TTC549 (cell line): Measurements from ENCODE around the gene VCP.
"Not testable (repeated sequence)": the region's sequence is repeated elsewhere in the genome, so short reads cannot be mapped to it uniquely, and the experiment has no call there.

Experiments used
- FAIRE-seq: peaks from 2 replicates; lab custom pipeline; 2012; peaks lifted over from hg19 to GRCh38; lab: Jason Lieb, UNC

Gene VCP

DNA sequence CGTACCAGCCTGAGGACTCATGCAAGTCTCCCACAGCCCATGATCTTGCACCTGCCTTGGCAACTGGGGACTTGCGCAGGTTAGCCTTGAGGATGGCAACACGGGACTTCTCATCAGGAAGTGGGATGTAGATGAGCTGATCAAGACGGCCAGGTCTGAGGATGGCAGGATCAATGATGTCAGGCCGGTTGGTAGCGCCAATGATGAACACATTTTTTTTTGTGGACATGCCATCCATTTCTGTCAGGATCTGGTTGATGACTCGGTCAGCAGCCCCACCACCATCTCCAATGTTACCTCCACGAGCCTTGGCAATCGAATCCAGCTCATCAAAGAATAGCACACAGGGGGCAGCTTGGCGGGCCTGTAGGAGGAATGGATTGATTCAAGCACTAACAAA lies 13.0 kb downstream of the VCP start:
- FAIRE-seq, result no peak

DNA sequence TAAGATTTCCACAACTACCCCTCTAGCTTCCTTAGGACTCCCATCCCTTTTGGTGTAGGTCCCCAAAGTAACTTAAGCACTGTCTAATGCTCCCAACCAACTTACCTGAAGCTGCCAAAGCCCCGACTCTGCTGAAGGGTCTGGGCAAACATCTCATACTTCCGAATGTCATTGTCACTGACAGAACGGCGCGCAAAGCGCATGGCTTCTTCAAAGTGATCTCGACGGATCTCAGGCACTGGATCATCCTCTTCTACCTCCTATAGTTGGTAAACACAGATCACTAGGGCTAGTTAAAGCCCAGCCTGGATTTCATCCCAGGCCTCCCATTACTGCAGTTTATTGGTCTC lies 15.2 kb downstream of the VCP start:
- FAIRE-seq, result no peak

DNA sequence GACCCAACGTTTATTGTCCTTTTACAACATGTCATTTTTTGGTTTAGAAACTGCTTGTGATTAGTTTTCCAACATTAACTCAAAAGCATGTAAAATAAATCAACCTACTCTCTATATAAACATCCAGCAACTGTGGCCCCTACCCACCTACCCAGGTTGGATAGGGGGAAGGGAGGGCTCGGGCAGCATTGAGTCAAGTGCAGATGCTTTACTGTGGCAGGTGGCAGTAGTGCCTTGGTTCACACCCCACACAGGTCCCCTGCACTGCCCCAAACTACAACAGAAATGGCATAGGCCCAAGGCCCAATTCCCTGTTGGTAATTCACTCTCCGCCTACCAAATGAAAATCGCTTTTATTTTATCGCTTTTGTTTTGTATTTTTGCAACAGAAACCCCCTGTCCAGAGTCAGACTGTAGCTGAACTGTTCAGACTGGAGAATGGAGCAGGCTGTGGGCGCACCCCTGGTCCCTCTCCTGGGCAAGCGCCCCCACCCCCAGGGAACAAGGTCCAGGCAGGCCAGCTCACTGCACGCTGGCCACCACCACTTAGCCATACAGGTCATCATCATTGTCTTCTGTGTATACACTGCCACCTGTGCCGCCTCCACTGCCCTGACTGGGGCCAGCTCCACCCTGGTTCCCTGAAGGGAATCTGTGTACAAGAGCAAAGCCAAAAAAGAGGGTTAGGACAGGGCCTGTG lies 15.7 kb downstream of the VCP start:
- no peak for FAIRE-seq

DNA sequence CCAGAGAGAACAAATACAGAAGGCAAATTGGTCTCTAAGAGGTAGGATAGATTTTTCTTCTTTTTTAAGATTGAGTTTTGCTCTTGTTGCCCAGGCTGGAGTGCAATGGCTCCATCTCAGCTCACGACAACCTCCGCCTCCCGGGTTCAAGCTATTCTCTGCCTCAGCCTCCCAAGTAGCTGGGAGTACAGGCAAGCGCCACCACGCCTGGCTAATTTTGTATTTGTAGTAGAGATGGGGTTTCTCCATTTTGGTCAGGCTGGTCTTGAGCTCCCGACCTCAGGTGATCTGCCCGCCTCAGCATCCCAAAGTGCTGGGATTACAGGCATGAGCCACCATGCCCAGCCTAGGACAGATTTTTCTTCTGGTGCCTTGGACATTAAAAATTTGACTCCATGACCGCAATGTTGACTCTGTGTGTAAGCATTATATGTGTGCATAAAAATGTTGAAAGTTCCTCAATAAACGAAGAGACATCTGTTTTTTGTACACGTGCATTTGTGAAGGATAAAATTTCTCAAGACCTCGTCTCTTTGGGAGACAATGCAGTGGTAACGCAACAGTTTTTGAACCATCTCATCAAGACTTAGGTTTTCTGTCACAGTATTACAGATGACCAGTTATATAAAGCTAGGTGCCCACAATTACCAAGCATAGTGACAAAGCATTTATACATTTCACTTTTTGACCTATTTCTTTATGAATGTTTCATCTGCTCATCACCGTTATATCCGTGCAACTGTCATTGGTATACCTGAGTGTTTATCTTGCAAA lies 17.4 kb downstream of the VCP start:
- FAIRE-seq, result no peak

DNA sequence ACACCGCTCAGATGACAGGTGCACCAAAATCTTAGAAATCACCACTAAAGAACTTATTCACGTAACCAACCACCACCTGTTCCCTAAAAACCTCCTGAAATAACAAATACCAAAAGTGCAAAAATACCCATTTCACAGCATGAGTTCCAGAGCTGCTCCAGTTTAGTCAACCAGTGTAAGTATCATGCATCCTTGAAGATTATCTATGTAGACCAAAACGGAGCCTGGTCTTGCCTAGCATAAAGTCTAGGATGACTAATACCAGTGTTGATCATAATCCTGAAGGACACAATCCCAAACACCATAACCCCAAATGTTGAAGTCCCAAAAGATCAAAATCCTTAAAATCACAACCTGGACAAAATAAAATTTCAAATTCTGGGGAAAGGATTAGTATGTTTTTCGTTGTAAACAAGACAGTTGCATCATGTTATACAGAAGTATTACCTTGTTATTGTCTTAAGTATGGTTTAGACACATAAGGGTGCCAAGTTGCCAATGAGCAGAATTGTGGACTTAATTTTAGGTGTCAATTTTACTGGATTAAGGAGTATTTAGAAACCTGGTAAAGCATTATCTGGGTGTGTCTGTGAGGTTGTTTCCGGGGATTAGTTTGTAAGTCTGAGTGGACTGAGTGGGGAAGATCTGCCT lies 18.1 kb downstream of the VCP start:
- no peak for FAIRE-seq

DNA sequence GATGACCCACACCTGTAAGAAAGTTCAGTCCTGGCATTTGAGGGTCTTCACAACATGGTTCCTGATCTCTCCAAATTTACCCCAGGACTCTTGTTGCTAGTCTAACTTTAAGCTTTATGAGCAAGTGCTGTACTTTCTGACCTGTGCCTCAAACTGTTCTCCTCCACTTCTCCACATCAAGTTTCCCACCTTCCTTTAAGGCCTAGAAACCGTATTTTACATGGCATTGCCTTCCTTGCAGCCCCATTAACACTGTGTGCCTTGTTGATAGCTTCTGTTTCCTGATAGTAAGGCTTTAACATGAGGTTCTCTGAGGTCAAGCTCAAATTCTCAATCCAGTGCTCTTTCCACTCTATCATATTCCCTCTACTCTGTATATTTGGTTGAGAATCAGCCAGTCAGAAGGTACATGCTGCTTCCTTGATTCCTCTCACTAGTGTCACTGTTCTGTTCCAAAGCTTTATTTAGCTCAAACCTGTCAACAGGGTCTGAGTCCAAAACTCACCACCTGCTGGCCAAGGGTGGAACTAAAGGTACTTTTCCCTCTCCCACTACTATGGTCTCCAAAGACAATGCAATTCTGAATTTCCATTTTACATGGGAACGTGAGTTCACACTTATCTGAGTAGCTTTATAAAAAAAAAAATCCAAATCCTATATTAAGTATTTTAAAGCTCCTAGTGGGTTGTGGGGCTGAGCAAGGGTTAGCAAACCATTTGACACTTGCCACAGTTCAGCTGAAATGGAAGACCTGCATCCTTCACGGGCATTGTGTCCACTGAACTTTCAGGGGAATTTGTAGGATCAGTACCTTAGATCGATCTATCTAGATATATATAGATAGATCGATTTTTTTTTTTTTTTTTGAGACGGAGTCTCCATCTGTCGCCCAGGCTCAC lies 21.1 kb downstream of the VCP start:
- peak; percentile 15 for FAIRE-seq

DNA sequence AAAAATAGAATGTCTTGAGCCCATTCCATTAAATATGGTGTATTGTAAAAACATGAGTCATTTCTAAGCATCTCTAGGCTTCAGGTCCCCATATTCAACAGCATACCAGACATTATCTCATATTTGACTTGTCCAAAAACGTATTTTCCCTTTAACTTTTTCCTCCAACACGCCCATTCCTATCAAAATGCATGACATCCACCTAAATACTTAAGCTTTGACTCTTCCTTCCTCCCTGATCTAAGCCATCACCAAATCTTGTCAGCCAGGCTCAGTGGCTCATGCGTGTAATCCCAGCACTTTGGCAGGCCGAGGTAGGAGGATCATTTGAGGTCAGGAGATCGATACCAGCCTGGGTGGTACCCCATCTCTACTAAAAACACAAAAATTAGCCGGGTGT lies 23.9 kb downstream of the VCP start:
- FAIRE-seq, result no peak

DNA sequence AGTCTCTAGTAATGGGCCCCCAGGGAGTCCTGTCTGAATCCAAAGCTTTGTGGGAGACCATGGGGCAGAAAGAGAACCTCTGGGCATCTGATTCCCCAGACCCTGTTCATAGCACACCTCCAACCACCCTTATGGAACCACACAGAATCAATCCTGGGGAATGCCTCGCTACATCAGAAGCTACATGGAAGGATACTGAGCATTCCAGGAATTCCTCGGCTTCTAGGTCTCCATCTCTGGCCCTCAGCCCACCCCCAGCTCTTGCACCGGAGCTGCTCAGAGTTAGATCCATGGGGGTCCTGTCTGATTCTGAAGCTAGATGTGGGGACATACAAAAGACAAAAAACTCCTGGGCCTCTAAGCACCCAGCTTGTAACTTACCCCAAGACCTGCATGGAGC lies 28.4 kb downstream of the VCP start:
- FAIRE-seq, result no peak

DNA sequence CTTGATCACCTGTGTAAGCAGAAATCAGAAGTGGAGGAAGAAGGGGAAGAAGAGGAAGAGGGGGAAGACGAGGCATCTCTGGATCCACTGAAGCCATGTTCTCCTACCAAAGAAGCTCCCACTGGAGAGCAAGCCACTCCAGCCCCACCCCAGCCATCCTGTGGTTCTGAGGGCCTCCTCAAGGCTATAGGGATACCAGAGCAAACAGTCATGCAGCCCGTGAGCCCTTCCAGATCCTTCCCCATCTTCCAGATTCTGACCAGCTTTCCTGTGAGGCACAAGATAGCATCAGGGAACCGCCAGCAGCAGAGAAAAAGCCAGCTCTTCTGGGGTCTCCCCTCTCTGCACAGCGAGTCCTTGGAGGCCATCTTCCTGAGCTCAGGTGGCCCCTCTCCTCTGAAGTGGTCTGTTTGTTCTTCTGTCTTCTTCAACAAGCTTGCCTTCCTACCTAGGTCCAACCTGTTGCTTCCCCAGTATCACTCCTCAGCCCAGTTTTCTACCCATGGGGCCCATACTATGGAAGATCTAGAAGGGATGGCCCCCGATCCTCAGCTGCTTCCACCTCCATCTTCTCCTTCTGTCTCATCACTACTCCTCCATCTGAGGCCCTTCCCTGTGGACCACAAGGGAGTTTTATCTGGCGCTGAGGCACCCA lies 29.4 kb downstream of the VCP start:
- FAIRE-seq, result no peak

DNA sequence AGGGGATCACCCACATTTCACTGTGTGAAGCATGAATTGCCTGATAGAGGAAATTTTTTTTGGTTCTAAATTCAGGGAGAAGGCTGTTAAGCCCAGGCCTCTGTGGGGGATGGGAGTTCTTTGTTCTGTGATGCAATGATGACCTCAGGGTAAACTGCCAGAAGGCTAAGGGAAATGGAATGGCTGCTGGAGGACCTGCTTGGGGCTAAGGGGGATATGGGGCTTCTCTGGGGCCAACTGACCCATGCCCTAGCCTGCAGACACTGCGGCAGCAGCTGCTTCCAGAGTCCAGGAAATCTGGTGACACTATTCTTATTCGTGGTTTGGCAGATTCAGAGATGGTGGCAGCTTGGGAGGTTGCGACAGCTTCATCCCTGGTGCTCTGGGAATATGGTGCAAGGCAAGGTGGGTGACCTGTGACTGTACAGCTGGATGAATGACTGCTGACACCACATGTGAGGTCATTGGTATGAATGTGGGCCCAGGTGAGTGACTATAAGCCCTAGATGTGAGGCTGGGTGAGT lies 30.3 kb downstream of the VCP start:
- FAIRE-seq, result no peak

DNA sequence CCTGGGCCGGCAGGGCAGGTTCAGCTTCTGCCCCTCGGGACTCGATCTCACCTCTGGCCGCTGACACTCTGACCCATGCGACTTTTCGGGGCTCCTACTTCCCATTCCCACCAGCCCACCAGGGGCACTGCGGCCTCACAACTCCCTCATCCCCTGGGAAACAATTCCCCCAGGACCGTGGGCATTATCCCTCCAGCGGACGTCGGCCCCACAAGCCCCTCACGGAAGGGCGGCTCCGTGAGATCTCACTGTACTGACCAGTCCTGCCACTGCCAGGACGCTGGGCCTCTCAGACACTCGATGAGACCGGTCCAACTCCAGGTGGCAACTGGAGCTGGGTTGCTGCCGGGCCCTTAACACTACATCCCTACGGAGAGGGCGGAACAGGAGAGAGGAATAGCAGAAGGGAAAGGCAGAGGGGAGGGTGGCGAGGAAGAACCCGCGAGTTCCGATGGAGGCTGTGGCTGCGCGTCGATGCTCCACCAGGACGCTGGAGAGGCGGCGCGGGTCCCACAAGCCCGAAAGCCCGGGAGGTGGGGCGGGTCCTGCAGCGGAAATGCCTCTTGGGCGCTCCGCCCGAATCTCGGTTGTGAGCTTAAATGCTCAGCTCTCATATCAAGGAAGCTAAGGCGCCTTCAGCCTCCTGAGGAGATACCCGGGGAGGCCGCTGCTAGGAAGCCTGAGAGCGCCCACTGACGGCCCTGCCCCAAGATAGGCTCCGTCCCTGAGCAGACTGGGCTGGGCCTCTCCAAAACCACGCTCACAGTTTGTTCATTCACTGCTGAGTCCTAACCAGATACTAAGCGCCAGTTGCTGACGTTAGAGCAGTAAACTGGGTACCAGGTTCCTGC lies 36.3 kb downstream of the VCP start:
- no peak for FAIRE-seq

DNA sequence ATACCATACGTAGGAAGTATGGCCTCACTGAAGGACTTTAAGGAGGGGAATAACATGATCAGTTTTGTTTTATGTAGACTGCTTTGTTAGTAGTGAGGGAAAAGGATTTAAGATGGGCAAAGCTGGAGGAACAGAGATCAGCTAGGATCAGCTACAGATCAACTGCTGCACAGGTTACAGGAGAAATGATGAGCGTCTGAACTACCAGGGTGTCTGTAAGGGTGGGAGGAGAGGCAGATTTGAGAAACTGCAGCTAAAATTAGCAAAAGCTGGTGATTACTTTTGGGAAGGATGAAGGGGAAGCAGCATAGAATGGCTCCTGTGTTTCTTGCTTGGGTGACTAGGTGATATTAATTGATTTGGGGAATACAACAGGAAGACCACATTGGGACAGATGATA lies 39.3 kb downstream of the VCP start:
- FAIRE-seq, result no peak

DNA sequence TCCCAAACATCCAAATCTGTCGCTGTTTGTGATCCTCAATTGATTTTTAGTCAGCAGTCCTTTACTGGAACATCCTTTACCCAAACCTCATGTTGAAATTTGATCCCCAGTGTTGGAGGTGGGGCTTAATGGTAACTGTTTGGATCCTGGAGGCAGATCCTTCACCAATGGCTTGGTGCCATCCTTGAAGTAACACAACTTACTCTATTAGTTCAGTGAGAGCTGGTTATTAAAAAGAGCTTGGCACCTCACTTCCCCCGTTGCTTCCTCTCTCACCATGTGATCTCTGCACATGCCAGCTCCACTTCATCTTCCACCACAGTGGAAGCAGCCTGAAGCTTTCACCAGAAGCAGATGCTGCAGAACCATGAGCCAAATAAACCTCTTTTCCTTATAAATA lies 42.6 kb downstream of the VCP start:
- no peak for FAIRE-seq

DNA sequence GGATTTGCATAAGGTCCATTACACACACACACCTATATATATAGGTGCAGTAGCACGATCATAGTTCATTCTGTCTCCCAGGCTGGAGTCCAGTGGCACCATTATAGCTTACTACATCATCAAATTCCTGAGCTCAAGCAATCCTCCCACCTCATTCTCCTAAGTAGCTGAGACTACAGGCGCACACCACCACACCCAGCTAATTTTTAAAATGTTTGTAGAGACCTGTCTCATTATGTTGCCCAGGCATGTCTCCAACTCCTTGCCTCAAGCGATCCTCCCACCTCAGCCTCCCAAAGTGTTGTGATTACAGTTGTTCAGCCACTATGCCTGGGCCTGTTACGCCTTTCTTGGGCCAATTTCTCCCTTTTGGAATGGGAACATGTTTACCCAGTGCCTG lies 43.2 kb downstream of the VCP start:
- no peak for FAIRE-seq

DNA sequence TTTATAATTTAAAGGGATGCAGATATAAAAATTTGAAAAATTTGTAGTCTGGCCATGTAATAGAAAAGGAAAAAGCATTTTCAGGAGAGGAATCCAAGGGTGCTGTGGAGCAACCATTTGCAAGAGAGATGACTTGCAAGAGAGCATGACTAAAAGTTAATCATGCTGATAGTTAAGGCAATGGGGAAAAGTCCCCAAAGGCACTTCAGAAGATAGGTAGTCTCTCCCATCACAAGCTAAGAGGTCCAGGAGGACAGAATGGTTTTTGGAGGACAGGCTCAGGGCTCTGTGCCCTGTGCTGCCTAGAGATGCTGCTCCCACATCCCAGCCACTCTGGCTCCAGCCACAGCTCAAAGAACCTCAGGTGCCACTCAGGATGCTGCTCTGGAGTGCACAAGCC lies 44.1 kb downstream of the VCP start:
- no peak for FAIRE-seq

DNA sequence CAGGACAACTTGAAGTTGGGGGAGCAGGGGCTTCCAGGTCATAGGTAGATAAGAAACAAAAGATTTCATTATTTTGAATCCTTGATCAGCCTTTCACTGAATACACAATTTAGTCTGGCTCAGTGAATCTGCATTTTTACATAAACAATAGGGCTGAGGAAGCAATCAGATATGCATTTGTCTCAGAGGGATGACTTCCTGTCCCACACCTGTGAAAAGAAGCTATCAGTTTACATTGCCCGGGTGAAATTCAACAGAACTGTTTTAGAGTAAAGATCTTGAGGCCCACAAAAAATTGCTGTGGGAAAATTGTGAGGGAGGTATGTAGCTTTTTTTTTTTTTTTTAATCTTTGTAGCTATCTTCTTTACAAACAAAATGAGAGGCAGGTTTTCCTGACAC lies 44.6 kb downstream of the VCP start:
- no peak for FAIRE-seq

DNA sequence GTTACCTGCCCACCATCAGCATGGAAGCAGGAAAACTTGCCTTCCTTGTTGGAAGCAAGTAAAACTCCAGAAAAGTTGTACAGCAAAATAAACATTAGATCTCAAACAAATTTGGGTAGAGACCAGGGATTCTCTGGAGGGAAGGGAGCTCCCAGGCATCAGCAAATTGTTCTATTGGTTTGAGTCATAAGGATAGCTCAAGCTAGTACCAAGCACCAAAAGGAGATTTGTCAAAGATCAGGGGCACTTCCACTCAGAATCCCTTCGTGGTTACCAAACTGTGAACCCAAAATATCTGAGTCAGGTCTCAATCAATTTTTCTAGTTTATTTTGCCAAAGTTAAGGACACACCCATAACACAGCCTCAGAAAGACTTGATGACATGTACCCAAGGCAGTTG lies 45.1 kb downstream of the VCP start:
- FAIRE-seq, result no peak

DNA sequence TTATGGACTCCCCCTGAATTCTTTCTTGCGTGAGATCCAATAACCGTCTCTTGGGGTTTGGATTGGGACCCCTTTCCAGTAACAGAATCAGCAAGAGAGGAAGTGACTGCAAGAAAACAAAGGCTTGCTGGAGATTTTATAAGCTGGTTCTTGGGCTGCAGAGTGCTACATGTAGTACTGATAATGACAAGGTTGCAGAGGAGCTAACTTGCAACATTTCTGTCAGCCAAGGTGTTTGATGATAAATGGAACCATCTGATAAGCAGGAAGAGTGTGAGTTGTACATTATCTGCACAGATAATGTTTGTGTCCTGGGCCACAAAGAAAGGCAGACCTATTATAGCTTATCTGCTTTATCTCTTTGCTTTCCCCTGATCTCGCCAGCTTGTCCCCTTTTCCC lies 45.8 kb downstream of the VCP start:
- FAIRE-seq, result no peak

DNA sequence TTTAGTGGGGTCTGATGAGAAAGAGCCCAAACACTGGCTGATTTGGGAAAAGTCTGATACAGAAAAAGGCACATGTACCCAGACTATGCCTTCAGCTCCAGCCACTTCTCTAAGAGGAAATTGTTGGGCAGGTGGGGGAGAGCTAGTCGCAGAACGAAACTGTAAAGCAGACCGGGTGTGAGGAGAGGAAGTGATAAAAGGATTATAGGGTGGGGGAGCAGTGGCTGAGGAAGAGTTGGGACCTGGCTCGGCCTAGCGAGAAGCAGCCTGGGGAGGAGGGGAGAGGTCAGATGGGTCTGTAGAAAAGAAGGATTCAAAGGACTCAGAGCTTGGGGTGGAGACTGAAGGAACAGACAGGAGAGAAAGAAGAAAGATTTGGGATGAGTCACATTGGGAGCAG lies 49.0 kb downstream of the VCP start:
- not testable (repeated sequence) for FAIRE-seq

DNA sequence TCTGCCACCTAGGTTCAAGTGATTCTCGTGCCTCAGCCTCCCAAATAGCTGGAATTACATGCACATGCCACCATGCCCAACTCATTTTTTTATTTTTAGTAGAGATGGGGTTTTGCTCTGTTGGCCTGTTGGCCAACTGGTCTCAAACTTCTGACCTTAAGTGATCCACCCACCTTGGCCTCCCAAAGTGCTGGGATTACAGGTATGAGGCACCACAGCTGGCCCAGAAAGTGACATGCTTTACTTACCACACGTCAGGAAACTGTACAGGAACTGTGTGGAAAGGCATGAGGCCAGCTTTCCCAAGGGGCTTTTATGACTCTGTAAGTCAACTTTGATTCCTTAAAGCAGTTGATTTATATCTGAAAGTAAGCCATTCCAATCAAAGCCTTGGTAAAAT lies 57.9 kb downstream of the VCP start:
- no peak for FAIRE-seq

DNA sequence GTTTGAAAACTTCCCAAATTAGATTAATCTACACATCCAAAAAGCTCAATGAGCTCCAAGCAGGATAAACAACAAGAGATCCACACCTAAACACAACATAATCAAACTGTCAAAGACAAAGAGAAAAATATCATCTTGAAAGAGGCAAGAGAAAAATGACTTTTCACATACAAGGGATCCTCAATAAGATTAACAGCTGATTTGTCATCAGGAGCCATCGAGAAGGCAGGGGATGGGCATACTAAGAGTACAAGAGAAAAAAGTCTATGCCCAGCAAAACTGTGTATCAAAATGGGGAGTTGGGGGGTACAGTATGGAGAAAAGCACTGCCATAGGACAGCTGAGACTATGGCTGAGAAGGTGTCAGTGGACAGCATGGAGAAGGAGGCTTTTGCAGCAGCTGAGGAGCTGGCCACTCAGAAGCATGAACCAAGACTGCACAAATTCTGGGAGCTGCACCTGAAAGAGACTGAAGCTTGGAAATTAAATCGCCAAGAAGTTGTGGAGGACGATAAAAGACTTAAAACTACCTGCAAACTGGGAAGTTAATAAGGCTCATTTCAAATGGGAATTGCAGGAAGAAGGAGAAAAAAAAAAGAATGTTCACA lies 62.0 kb downstream of the VCP start:
- FAIRE-seq, result no peak
